HFF-Myc (cell line): ENCODE measurements around the gene UGP2.

ENCODE experiments used
- DNase-seq: peaks from one replicate; pipeline ENCODE4 v3.0.0-alpha.2; 2011; ENCODE audit warnings: low read depth; ENCODE audit errors: extremely low read depth
- H3K4me3 ChIP-seq: replicated peaks from 2 replicates; pipeline ENCODE4 v1.5.1; 2011; ENCODE audit warnings: low read depth, mild to moderate bottlenecking, control low read depth, low read length
- TF ChIP-seq, protein P1 (sequence below): IDR thresholded peaks from 2 replicates; pipeline ENCODE4 v1.5.1; 2012; ENCODE audit warnings: mild to moderate bottlenecking, low read depth, low read length, control low read depth; ENCODE audit errors: missing control alignments

UGP2 gene

DNA sequence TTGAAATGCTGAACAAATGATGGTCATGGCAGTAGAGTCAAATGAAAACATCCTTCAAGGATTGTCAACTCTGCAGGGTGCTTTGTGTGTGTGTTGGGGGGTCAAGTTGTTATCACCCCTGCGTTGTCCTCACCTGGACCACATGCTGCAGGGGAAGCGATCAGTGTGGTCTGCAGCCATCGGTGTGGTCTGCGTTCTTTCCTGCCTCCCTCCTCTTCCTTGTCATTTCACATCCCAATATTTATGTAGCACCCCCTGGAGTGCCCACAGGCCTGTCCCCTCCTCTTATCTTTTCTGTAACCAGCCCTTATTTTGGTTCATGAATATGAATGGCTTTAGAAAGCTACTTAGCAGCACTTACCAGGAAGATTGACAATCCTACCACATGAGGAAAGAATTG, 38.9 kb downstream of the UGP2 start:
- no peak for DNase-seq
- no peak overlapping the region for H3K4me3 ChIP-seq
- TF ChIP-seq, protein P1, sequence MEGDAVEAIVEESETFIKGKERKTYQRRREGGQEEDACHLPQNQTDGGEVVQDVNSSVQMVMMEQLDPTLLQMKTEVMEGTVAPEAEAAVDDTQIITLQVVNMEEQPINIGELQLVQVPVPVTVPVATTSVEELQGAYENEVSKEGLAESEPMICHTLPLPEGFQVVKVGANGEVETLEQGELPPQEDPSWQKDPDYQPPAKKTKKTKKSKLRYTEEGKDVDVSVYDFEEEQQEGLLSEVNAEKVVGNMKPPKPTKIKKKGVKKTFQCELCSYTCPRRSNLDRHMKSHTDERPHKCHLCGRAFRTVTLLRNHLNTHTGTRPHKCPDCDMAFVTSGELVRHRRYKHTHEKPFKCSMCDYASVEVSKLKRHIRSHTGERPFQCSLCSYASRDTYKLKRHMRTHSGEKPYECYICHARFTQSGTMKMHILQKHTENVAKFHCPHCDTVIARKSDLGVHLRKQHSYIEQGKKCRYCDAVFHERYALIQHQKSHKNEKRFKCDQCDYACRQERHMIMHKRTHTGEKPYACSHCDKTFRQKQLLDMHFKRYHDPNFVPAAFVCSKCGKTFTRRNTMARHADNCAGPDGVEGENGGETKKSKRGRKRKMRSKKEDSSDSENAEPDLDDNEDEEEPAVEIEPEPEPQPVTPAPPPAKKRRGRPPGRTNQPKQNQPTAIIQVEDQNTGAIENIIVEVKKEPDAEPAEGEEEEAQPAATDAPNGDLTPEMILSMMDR = no peak

DNA sequence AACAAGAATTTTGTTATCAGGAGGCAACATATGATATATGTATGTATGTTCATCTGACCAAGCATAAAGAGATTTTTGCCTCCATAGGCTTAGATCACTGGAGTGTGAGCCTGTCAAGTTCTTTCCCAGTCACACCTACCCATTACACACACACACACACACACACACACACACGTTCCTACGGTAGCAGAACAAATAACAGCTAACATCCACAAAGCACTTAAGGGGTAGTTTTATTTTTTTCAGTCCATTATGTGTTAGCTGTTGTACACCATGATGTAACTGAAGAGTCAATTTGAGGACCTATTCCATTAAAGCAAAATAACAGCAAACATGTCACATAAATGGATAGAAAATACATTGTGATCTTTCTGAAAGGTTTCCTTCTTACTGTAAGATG, 39.5 kb downstream of the UGP2 start:
- DNase-seq = no peak
- H3K4me3 ChIP-seq = no peak overlapping the region
- TF ChIP-seq, protein P1 = no peak

DNA sequence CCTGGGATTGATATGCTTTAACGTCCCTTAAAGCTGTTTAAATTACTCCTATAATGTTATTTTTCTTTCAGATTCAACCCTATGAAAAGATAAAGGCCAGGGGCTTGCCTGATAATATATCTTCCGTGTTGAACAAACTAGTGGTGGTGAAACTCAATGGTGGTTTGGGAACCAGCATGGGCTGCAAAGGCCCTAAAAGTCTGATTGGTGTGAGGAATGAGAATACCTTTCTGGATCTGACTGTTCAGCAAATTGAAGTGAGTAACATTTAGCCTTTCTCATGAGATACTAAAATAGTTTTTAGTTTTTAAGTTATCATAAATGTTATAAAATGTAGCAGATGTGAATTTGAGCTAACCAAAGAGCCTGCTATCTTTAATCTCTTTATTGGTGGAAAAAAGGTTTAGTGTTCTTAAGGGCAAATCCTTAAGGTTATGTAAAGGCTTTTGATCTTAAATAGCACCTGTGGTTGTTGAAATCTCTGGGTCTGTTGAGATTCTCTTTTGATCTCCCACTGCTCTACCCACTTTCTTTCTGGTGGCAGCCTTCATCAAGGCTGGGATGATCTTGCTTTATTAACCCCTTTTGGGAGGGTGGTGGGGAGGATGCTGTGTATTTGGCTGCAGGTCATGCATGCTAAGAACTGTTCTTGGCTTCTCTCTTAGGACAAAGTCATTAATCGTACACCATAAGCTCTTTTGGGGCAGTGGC, 40.9 kb downstream of the UGP2 start:
- TF ChIP-seq, protein P1 = no peak
- no peak overlapping the region for H3K4me3 ChIP-seq
- no peak for DNase-seq

DNA sequence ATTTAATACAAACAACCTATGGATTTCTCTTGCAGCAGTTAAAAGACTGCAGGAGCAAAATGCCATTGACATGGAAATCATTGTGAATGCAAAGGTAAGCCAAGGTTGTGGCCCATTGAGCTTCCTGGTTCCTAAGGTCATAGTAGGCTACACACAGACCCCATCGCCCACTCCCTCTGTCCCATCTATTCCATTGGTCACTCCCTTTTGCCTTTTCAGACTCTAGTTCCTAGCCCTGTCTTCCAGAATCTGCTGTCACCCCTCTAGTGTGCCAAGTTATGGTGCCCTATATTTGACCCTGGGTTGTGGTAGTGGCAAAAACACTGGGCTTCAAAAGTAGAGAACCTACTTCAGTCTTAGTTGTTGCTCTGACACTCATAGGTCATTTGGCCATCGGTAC, 44.7 kb downstream of the UGP2 start:
- TF ChIP-seq, protein P1 = no peak
- H3K4me3 ChIP-seq = no peak overlapping the region
- no peak for DNase-seq

DNA sequence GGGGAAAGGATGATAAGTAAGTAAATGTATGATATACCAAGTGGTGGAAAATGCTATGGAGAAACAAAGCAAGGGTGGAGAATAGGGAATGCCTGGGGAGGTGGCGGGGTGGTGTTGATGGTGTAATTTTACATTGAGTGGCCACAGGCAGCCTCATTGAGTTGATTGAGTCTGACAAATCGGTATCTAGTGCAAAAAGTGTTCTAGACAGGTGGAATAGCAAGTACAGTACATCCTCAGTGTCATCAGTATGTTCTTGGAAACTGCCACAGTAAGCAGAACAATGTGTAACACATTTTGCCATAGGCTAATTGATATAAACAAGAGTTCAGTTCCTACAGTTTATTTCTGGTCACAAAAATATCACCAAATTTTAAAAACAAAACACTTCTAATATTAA, 46.4 kb downstream of the UGP2 start:
- no peak for DNase-seq
- TF ChIP-seq, protein P1 = no peak
- H3K4me3 ChIP-seq = no peak overlapping the region

DNA sequence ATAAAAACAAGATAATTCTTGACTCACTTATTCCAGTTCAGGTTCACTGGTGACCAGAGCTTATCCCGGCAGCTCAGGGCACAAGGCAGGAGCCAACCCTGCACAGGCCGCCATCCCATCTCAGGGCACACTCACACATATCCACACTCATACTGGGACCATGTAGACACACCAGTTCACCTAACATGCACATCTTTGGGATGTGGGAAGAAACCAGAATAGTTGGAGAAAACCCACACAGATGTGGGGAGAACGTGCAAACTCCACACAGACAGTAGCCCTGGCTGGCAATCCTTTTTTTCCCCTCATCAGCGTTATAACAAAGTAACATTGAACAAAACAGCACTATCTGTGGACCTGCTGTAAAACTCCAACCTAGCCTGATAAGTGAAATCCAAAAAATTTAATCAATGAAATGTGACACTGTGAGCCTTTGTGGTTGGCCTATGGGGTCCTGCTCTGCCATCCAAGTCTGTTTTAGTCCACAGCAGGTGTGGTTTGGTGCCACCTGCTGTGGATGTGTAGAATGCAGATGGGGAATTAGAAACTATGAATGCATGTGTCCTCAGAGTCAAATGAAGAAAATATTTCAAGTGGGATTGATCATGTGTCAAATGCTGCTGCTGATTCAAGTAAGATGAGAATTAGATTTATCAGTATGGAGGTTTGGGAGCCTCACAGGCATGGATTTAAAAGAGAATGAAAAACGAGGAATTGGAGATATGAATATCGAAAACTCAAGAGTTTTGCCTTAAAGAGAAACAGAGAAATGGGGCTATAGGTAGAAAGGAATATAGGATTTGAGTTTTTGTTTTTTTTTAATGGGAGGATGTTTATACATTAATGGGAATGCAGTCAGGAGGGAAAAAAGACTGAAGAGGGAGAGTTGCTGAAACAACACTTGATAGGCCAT, 47.0 kb downstream of the UGP2 start:
- DNase-seq = peak; percentile 39
- no peak overlapping the region for H3K4me3 ChIP-seq
- TF ChIP-seq, protein P1 = peak; percentile 74
